Astrocyte (in vitro differentiated cells and primary cell): ENCODE measurements around the gene NINL. TPM values are rescaled to one million over a fixed set of nuclear protein-coding genes. Genes with fewer than 3 reads are reported as not detected.

Source experiments
- DNase-seq: peaks from one replicate; pipeline ENCODE4 v3.0.0-alpha.2; 2010; ENCODE audit warnings: low read depth
- FAIRE-seq: peaks from 2 replicates; lab custom pipeline; 2011; peaks lifted over from hg19 to GRCh38; lab: Jason Lieb, UNC
- H2AFZ ChIP-seq: 2 replicates; pipeline ENCODE4 v1.6.0; 2012; ENCODE audit warnings: low read depth, low read length, inconsistent platforms
- H3K27ac ChIP-seq: 2 replicates; pipeline ENCODE4 v1.5.1; 2011; ENCODE audit warnings: low read depth, low read length, inconsistent platforms
- H3K27me3 ChIP-seq: 2 replicates; pipeline ENCODE4 v1.6.0; 2011; ENCODE audit warnings: low read length, inconsistent platforms; ENCODE audit not compliant: insufficient read depth
- H3K36me3 ChIP-seq: 2 replicates; pipeline ENCODE4 v1.5.1; 2011; ENCODE audit warnings: low read length, inconsistent platforms; ENCODE audit not compliant: insufficient read depth
- H3K4me1 ChIP-seq: 2 replicates; pipeline ENCODE4 v1.5.1; 2011; ENCODE audit warnings: low read length, inconsistent platforms; ENCODE audit not compliant: insufficient read depth
- H3K4me2 ChIP-seq: 2 replicates; pipeline ENCODE4 v1.6.0; 2012; ENCODE audit warnings: low read length, inconsistent platforms
- H3K4me3 ChIP-seq: 2 replicates; pipeline ENCODE4 v1.5.1; 2011; ENCODE audit warnings: low read depth, mild to moderate bottlenecking, low read length, inconsistent platforms; ENCODE audit not compliant: insufficient read depth
- H3K79me2 ChIP-seq: 2 replicates; pipeline ENCODE4 v1.6.0; 2012; ENCODE audit warnings: mild to moderate bottlenecking, low read length, inconsistent platforms; ENCODE audit not compliant: insufficient read depth
- H3K9ac ChIP-seq: 2 replicates; pipeline ENCODE4 v1.6.0; 2012; ENCODE audit warnings: mild to moderate bottlenecking, low read length, inconsistent platforms
- H3K9me3 ChIP-seq: 2 replicates; pipeline ENCODE4 v1.5.1; 2012; ENCODE audit warnings: low read depth, mild to moderate bottlenecking, low read length, inconsistent platforms; ENCODE audit not compliant: insufficient read depth
- H4K20me1 ChIP-seq: 2 replicates; pipeline ENCODE4 v1.6.0; 2012; ENCODE audit warnings: low read length, inconsistent platforms; ENCODE audit not compliant: insufficient read depth
- H3K27ac Mint-ChIP-seq: one replicate; pipeline ENCODE4 v1.8.0; 2021; ENCODE audit warnings: mild to moderate bottlenecking, mixed read lengths; ENCODE audit not compliant: unreplicated experiment
- H3K27me3 Mint-ChIP-seq: one replicate; pipeline ENCODE4 v1.8.0; 2021; ENCODE audit warnings: low read depth, mixed read lengths; ENCODE audit not compliant: unreplicated experiment
- H3K36me3 Mint-ChIP-seq: one replicate; pipeline ENCODE4 v1.8.0; 2021; ENCODE audit warnings: low read depth, mixed read lengths; ENCODE audit not compliant: unreplicated experiment
- H3K4me1 Mint-ChIP-seq: one replicate; pipeline ENCODE4 v1.8.0; 2021; ENCODE audit warnings: low read depth, mixed read lengths; ENCODE audit not compliant: unreplicated experiment
- H3K4me3 Mint-ChIP-seq: one replicate; pipeline ENCODE4 v1.8.0; 2021; ENCODE audit warnings: mild to moderate bottlenecking, moderate library complexity, mixed read lengths; ENCODE audit not compliant: unreplicated experiment
- H3K9me3 Mint-ChIP-seq: one replicate; pipeline ENCODE4 v1.8.0; 2021; ENCODE audit warnings: mild to moderate bottlenecking, mixed read lengths; ENCODE audit not compliant: unreplicated experiment
- EZH2 ChIP-seq: IDR thresholded peaks from 2 replicates; pipeline ENCODE4 v1.6.1; 2012; ENCODE audit warnings: mild to moderate bottlenecking, low read length, inconsistent platforms; ENCODE audit not compliant: insufficient read depth
- total RNA-seq: library from RNA; stranded (reverse); gene quantifications from 2 replicates; pipeline ENCODE4 v1.2.1, GENCODE V29; 2021
- TF ChIP-seq, protein P1 (sequence below): IDR thresholded peaks from 2 replicates; pipeline ENCODE4 v1.5.1; 2011; ENCODE audit warnings: low read depth, mild to moderate bottlenecking, inconsistent platforms, low read length, moderate library complexity; ENCODE audit not compliant: insufficient read depth

NINL gene
- total RNA-seq, 1 donor from 2014 or later: 10.2 TPM

DNA sequence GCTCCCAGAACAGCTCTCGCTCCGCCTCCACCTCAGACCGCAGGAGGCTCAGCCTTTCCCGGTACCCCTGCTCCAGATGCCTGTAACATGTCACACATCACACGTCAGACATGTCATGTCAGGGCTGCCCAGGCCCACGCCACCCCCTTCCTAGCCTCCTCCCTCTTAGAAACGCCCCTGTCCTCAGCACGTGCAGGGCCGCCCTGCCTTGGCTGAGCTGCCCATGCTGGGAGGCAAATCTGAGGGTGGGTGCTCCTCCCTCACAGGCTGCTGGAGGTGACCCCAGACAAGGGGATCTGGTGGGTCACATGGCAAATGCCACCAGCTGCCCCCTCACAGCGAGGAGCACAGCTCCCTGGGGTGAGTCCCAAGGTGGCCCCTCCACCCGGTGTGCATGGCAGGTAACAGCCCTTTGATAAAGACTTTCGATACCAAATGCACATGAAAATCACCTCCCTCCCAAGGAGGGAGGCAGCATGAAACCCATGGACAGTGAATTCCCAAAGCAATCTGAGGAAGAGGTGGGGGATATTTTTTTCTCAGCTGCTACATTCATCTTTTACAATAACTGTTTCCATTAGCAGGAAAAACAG lies 93.8 kb downstream of the NINL start:
- Histone ChIP-seq H3K36me3 (no peaks in the 10 kb centered on the region), H2AFZ (no peak overlapping the region), H3K4me2 (no peak overlapping the region), H3K9me3 (no peaks in the 10 kb centered on the region), H3K27ac (no peak overlapping the region), H3K4me3 (no peak overlapping the region), H3K27me3 (no peaks in the 10 kb centered on the region), H3K79me2 (no peaks in the 10 kb centered on the region), H3K9ac (no peak overlapping the region), H3K4me1 (no peaks in the 10 kb centered on the region), H4K20me1 (peaks cover 6% of the 10 kb centered on the region)
- no peaks in the 10 kb centered on the region for H3K4me1 Mint-ChIP-seq
- no peaks in the 10 kb centered on the region for H3K27me3 Mint-ChIP-seq
- H3K36me3 Mint-ChIP-seq: peaks cover 4% of the 10 kb centered on the region
- DNase-seq: no peak
- H3K27ac Mint-ChIP-seq: no peak overlapping the region
- H3K4me3 Mint-ChIP-seq: no peak overlapping the region
- H3K9me3 Mint-ChIP-seq: no peaks in the 10 kb centered on the region
- no peak for FAIRE-seq
- TF ChIP-seq EZH2: no peak
- TF ChIP-seq, protein P1, sequence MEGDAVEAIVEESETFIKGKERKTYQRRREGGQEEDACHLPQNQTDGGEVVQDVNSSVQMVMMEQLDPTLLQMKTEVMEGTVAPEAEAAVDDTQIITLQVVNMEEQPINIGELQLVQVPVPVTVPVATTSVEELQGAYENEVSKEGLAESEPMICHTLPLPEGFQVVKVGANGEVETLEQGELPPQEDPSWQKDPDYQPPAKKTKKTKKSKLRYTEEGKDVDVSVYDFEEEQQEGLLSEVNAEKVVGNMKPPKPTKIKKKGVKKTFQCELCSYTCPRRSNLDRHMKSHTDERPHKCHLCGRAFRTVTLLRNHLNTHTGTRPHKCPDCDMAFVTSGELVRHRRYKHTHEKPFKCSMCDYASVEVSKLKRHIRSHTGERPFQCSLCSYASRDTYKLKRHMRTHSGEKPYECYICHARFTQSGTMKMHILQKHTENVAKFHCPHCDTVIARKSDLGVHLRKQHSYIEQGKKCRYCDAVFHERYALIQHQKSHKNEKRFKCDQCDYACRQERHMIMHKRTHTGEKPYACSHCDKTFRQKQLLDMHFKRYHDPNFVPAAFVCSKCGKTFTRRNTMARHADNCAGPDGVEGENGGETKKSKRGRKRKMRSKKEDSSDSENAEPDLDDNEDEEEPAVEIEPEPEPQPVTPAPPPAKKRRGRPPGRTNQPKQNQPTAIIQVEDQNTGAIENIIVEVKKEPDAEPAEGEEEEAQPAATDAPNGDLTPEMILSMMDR: no peak

DNA sequence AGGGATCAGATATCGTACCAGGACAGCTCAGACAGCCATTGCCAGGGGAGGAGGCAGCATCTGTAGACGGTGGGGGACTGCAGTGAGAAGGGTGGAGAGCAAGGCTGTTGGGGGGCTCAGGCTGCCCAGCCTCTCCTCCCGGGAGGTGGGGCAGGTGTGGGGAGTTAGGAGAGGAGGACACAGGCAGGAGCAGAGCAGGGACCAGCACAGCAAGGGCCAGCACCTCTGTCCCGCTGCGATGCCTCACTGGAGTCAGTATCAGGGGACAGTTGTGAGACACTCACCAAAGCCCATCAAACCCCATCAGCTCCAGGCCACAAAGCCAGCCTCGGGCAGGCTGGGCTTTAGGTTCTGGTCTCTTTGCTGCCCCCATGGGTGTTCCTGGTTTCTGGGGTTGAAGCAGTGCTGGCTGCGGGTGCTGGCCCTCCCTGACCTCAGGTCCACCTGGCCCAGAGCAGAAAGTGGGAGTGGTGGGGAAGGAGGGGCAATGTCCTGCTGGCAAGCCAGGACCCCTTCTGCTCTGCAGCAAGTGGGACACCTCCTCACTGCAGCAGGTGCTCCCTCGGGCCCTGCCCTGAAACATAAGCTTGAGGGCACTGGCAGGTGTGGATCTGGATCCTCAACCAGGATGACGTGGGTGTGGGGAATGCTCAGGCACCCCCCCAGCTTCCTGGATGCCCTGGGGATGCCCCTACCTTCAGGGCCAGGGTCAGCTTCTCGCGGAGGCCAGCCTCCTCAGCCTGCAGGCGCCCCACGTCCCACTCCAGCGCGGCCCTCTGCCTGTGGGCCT lies 94.5 kb downstream of the NINL start:
- Mint-ChIP-seq H3K27me3 (no peaks in the 10 kb centered on the region), H3K9me3 (no peaks in the 10 kb centered on the region), H3K36me3 (peaks cover 4% of the 10 kb centered on the region), H3K27ac (no peak overlapping the region), H3K4me1 (peaks cover 4% of the 10 kb centered on the region), H3K4me3 (no peak overlapping the region)
- Histone ChIP-seq H3K79me2 (no peaks in the 10 kb centered on the region), H3K9ac (no peak overlapping the region), H2AFZ (no peak overlapping the region), H3K9me3 (no peaks in the 10 kb centered on the region), H3K36me3 (no peaks in the 10 kb centered on the region), H3K27me3 (no peaks in the 10 kb centered on the region), H3K27ac (no peak overlapping the region), H3K4me1 (no peaks in the 10 kb centered on the region), H3K4me3 (no peak overlapping the region), H3K4me2 (no peak overlapping the region), H4K20me1 (peaks cover 9% of the 10 kb centered on the region)
- FAIRE-seq (no peak), DNase-seq (no peak)
- TF ChIP-seq, protein P1: no peak
- TF ChIP-seq EZH2: no peak
